GM15510 (cell line): ENCODE data around the gene PEAK3.

Experiments used
- POLR2A ChIP-seq: IDR thresholded peaks from 3 replicates; pipeline ENCODE4 v1.6.1; 2011; ENCODE audit warnings: borderline replicate concordance; ENCODE audit not compliant: insufficient read length; ENCODE audit errors: extremely low read depth

PEAK3 gene

GRCh38 chr19:2306971-2307370, 25.0 kb upstream of the PEAK3 start:
- no peak for TF ChIP-seq POLR2A

GRCh38 chr19:2306281-2306806, 24.4 kb upstream of the PEAK3 start:
- TF ChIP-seq POLR2A, result no peak

GRCh38 chr19:2305452-2306280, 23.7 kb upstream of the PEAK3 start:
- no peak for TF ChIP-seq POLR2A

GRCh38 chr19:2303211-2303798, 21.3 kb upstream of the PEAK3 start:
- no peak for TF ChIP-seq POLR2A

- TF ChIP-seq POLR2A, result no peak
These were observed 20.6 kb upstream of the PEAK3 start for GRCh38 chr19:2302319-2303210.

- no peak for TF ChIP-seq POLR2A
These were observed 18.6 kb upstream of the PEAK3 start for GRCh38 chr19:2300533-2300932.

GRCh38 chr19:2296141-2296540, 14.2 kb upstream of the PEAK3 start:
- no peak for TF ChIP-seq POLR2A

GRCh38 chr19:2294687-2295335, 12.8 kb upstream of the PEAK3 start:
- no peak for TF ChIP-seq POLR2A

GRCh38 chr19:2291185-2291751, 9.3 kb upstream of the PEAK3 start:
- TF ChIP-seq POLR2A, result no peak

- TF ChIP-seq POLR2A, result no peak
These were observed 8.6 kb upstream of the PEAK3 start for GRCh38 chr19:2290441-2291184.

GRCh38 chr19:2289714-2290435, 7.9 kb upstream of the PEAK3 start:
- peak; percentile 25 for TF ChIP-seq POLR2A

- no peak for TF ChIP-seq POLR2A
These were observed 7.1 kb upstream of the PEAK3 start for GRCh38 chr19:2288818-2289713.
